Measurements from ENCODE around the gene OPTC. TPM values are rescaled to one million over a fixed set of nuclear protein-coding genes. Genes with fewer than 3 reads are reported as not detected.

Gene OPTC
- total RNA-seq, 1 experiment from 2014 or later, result not detected

GRCh38 chr1:203557390-203557789 lies 63.4 kb downstream of the OPTC start:
- H3K4me2 ChIP-seq (ENCODE audit: low read depth, low read length, poor library complexity, severe bottlenecking), result no peak overlapping the region
- H3K4me3 ChIP-seq (ENCODE audit: low read length), result no peak overlapping the region
- peaks cover 11% of the 10 kb centered on the region for H3K4me1 ChIP-seq (ENCODE audit: low read length)
- no peaks in the 10 kb centered on the region for H4K20me1 ChIP-seq (ENCODE audit: insufficient read depth, low read depth, low read length)
- H3K27me3 ChIP-seq (ENCODE audit: low read length), result no peaks in the 10 kb centered on the region
- no peak for DNase-seq
- no peak overlapping the region for H3K9ac ChIP-seq (ENCODE audit: low read length)
- no peaks in the 10 kb centered on the region for H3K79me2 ChIP-seq (ENCODE audit: low read length)
- no peak overlapping the region for H3K27ac ChIP-seq (ENCODE audit: low read length)
- H3K36me3 ChIP-seq (ENCODE audit: insufficient read depth, low read length), result no peaks in the 10 kb centered on the region
- no peak overlapping the region for H2AFZ ChIP-seq (ENCODE audit: low read length)
- no peaks in the 10 kb centered on the region for H3K9me3 ChIP-seq (ENCODE audit: low read length)
- H3K9me2 ChIP-seq (replicated peaks; ENCODE audit: insufficient read depth, low read length), result no peaks in the 10 kb centered on the region

GRCh38 chr1:203558064-203558760 lies 64.3 kb downstream of the OPTC start:
- no peaks in the 10 kb centered on the region for H3K79me2 ChIP-seq (ENCODE audit: low read length)
- no peak for DNase-seq
- no peaks in the 10 kb centered on the region for H3K27me3 ChIP-seq (ENCODE audit: low read length)
- H3K4me2 ChIP-seq (ENCODE audit: low read depth, low read length, poor library complexity, severe bottlenecking), result no peak overlapping the region
- no peak overlapping the region for H3K9ac ChIP-seq (ENCODE audit: low read length)
- H3K27ac ChIP-seq (ENCODE audit: low read length), result no peak overlapping the region
- H3K4me1 ChIP-seq (ENCODE audit: low read length), result peaks cover 11% of the 10 kb centered on the region
- H3K4me3 ChIP-seq (ENCODE audit: low read length), result no peak overlapping the region
- no peaks in the 10 kb centered on the region for H3K36me3 ChIP-seq (ENCODE audit: insufficient read depth, low read length)
- no peaks in the 10 kb centered on the region for H3K9me2 ChIP-seq (replicated peaks; ENCODE audit: insufficient read depth, low read length)
- H2AFZ ChIP-seq (ENCODE audit: low read length), result no peak overlapping the region
- H3K9me3 ChIP-seq (ENCODE audit: low read length), result no peaks in the 10 kb centered on the region
- no peaks in the 10 kb centered on the region for H4K20me1 ChIP-seq (ENCODE audit: insufficient read depth, low read depth, low read length)

Other genes with a start within 250 kb of the OPTC start
- 245 and 258 TPM in 2 replicates for gene BTG2, start 188.6 kb upstream of the OPTC start, total RNA-seq (2014; rRNA removed; shearing (Covaris generic); ENCODE audit: low replicate concordance)
- gene FMOD, start 143.0 kb upstream of the OPTC start, total RNA-seq (2014; rRNA removed; shearing (Covaris generic); ENCODE audit: low replicate concordance), result 2.2 and 3.6 TPM in 2 replicates
- not detected in 2 replicates for gene PRELP, start 18.3 kb upstream of the OPTC start, total RNA-seq (2014; rRNA removed; shearing (Covaris generic); ENCODE audit: low replicate concordance)
- gene ATP2B4, start 132.7 kb downstream of the OPTC start, total RNA-seq (2014; rRNA removed; shearing (Covaris generic); ENCODE audit: low replicate concordance), result 2.5 and 2.7 TPM in 2 replicates